ENCODE results near the gene OR2Y1. TPM values are rescaled to one million over a fixed set of nuclear protein-coding genes. Genes with fewer than 3 reads are reported as not detected.
"Not testable (repeated sequence)": the region's sequence is repeated elsewhere in the genome, so short reads cannot be mapped to it uniquely, and the experiment has no call there.

OR2Y1 gene
- total RNA-seq (ENCODE audit: low replicate concordance): not detected in 2 replicates

GRCh38 chr5:180739958-180740357 lies at the start of gene OR2Y1:
TSS of gene OR2Y1 (minus strand) at chr5:180740058. CDS start at chr5:180740058, 0 bp downstream.
- no peak for TF ChIP-seq CTCF (IDR thresholded peaks at IDR 0.05; ENCODE audit: insufficient read depth, low read length)
- no peak for DNase-seq (ENCODE audit: low read depth)
- no peak within 1 kb of the TSS for H3K4me3 ChIP-seq (ENCODE audit: low read depth, low read length)

- DNase-seq (ENCODE audit: low read depth): not testable (repeated sequence)
These were observed 49.0 kb upstream of the OR2Y1 start for GRCh38 chr5:180788651-180789410.

GRCh38 chr5:180787711-180788431 lies 48.0 kb upstream of the OR2Y1 start:
- DNase-seq (ENCODE audit: low read depth): no peak
- H3K4me3 ChIP-seq (ENCODE audit: low read depth, low read length): no peak overlapping the region
- no peak for TF ChIP-seq CTCF (IDR thresholded peaks at IDR 0.05; ENCODE audit: insufficient read depth, low read length)

More at GRCh38 chr5:180788651-180789410, 49.0 kb upstream of the OR2Y1 start:
- not testable (repeated sequence) for H3K4me3 ChIP-seq (ENCODE audit: low read depth, low read length)

- H3K4me3 ChIP-seq (ENCODE audit: low read depth, low read length): no peak overlapping the region
- no peak for TF ChIP-seq CTCF (IDR thresholded peaks at IDR 0.05; ENCODE audit: insufficient read depth, low read length)
- no peak for DNase-seq (ENCODE audit: low read depth)
These were observed 46.9 kb upstream of the OR2Y1 start for GRCh38 chr5:180786531-180787398.

GRCh38 chr5:180785794-180786221 lies 46.0 kb upstream of the OR2Y1 start:
- DNase-seq (ENCODE audit: low read depth): peak; percentile 80
- H3K4me3 ChIP-seq (ENCODE audit: low read depth, low read length): peak overlapping the region; percentile 17
- TF ChIP-seq CTCF (IDR thresholded peaks at IDR 0.05; ENCODE audit: insufficient read depth, low read length): no peak

GRCh38 chr5:180785121-180785781 lies 45.4 kb upstream of the OR2Y1 start:
- TF ChIP-seq CTCF (IDR thresholded peaks at IDR 0.05; ENCODE audit: insufficient read depth, low read length): no peak
- peak overlapping the region; percentile 25 for H3K4me3 ChIP-seq (ENCODE audit: low read depth, low read length)

More at GRCh38 chr5:180785121-180785781, 45.4 kb upstream of the OR2Y1 start:
- DNase-seq (ENCODE audit: low read depth): peak; percentile 66
